Activated CD4-positive, CD25-positive, alpha-beta regulatory T cell treated with anti-CD3 and anti-CD28 coated beads, Interleukin-2, amount 50 U/mL, for 72 hours (primary cell): ENCODE results near the gene ATP6AP1.
"Not testable (repeated sequence)": the region's sequence is repeated elsewhere in the genome, so short reads cannot be mapped to it uniquely, and the experiment has no call there.

Experiments used
- DNase-seq: peaks from one replicate; pipeline ENCODE4 v3.0.0; 2021

ATP6AP1 gene, protein sequence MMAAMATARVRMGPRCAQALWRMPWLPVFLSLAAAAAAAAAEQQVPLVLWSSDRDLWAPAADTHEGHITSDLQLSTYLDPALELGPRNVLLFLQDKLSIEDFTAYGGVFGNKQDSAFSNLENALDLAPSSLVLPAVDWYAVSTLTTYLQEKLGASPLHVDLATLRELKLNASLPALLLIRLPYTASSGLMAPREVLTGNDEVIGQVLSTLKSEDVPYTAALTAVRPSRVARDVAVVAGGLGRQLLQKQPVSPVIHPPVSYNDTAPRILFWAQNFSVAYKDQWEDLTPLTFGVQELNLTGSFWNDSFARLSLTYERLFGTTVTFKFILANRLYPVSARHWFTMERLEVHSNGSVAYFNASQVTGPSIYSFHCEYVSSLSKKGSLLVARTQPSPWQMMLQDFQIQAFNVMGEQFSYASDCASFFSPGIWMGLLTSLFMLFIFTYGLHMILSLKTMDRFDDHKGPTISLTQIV

DNA sequence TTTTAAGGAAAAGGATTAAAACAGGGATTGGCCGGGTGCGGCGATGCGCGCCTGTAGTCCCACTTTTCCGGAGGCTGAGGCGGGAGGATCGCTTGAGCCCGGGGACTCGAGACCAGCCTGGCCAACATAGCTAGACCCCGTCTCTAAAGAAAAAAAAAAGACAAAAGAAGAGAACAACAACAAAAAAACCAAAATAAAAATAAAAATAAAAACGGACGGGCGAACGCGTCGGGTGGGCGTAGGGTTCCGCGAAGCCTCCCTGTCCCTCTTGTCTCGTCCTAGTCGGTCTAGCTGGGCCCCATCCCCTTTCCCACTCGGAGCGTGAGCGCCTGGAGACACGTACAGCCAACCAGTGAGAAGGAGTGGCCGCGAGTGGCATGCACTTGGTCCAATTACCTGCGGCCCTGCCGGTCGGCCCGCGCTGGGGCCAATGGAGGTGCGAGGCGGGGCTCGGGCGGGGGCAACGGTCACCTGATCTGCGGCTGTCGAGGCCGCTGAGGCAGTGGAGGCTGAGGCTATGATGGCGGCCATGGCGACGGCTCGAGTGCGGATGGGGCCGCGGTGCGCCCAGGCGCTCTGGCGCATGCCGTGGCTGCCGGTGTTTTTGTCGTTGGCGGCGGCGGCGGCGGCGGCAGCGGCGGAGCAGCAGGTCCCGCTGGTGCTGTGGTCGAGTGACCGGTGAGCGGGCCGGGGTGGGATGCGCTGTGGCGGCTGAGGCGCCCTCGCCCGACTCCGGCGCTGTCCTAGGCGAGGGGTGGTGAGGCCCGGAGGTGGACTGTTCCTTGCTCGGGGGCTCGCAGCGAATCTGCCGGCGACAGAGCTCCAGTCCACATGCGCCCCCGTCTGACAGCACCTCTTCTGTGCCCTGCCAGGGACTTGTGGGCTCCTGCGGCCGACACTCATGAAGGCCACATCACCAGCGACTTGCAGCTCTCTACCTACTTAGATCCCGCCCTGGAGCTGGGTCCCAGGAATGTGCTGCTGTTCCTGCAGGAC is at the start of gene ATP6AP1:
TSS of gene ATP6AP1 (plus strand) at position 502 of the 996 bp plus-strand sequence. CDS start at position 518, 16 bp downstream.
- peak; percentile 85 for DNase-seq

DNA sequence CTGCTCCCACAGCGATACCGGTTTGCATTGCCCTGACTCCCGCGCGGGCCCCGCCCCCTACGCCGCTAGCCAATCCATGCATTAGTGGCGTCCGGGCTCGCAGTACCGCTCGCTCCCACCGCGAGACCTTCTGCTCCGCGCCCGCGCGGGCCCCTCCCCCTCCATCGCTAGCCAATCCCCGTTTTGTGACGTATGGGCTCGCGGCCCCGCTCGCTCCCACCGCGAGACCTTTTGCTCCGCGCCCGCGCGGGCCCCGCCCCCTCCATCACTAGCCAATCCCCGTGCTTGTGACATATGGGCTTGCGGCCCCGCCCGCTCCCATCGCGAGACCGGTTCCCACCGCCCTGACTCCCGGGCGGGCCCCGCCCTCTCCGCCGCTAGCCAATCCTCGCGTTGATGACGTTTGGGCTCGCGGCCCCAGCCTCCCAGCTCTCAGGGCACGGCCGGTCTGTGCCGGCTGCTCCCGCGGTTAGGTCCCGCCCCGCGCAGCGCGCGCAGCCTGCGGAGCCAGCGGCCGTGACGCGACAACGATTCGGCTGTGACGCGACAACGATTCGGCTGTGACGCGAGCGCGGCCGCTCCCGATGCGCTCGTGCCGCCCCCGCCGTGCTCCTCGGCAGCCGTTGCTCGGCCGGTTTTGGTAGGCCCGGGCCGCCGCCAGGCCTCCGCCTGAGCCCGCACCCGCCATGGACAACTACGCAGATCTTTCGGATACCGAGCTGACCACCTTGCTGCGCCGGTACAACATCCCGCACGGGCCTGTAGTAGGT is 49.5 kb upstream of the ATP6AP1 start, which contains the start of gene EMD:
TSS of gene EMD (plus strand) at position 497 of the 770 bp plus-strand sequence. CDS start at position 687, 190 bp downstream.
- DNase-seq, result peak; percentile 92

DNA sequence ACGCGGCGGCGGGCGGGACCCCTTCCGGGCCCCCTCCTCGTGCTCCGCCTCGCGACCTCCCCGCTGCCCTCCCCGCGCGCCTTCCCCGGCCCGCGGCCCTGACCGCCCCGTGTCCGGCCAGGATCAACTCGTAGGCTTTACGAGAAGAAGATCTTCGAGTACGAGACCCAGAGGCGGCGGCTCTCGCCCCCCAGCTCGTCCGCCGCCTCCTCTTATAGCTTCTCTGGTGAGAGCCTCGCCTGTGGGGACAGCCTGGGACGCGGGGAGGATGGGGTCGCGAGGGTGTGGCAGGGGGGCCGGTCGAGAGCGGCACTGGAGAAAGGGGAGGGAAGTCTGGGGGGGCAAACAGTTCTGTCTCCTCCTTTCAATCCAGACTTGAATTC is 48.9 kb upstream of the ATP6AP1 start:
- DNase-seq, result no peak

DNA sequence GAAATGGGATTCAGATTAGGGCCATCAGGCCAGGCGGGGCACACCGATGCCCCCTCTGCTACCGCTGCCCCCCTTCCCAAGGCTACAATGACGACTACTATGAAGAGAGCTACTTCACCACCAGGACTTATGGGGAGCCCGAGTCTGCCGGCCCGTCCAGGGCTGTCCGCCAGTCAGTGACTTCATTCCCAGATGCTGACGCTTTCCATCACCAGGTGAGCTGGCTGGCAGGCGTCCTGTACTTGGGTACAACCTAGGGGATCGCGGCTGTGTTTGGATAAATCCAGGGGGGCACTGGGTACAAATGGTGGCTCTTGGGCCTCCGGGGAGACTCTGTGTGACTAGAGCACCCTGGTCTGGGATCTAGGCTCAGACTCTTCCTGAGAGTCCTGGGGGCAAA is 48.3 kb upstream of the ATP6AP1 start:
- DNase-seq, result no peak

DNA sequence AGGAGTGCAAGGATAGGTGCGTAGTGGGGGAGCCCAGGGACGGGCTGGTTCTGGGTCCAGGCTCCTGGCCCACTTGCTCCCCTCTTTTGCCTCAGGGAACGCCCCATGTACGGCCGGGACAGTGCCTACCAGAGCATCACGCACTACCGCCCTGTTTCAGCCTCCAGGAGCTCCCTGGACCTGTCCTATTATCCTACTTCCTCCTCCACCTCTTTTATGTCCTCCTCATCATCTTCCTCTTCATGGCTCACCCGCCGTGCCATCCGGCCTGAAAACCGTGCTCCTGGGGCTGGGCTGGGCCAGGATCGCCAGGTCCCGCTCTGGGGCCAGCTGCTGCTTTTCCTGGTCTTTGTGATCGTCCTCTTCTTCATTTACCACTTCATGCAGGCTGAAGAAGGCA is 47.7 kb upstream of the ATP6AP1 start:
- no peak for DNase-seq

DNA sequence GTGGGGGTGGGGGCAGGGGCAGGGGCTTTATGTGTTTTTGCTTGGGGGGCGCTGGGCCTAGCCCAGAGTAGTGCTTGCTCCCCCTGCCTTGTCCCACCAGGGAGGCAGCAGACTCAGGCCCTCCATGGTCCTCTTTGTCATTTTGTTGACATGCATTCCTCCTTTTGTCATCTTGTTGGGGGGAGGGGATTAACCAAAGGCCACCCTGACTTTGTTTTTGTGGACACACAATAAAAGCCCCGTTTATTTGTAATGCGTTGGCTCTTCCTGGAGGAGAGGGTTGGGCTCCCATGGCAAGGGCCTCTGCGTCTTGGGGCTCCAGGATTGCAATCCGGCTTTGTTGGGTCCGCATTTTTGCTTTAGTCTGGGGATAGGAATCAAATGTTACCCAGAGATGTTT is 47.2 kb upstream of the ATP6AP1 start:
- no peak for DNase-seq

DNA sequence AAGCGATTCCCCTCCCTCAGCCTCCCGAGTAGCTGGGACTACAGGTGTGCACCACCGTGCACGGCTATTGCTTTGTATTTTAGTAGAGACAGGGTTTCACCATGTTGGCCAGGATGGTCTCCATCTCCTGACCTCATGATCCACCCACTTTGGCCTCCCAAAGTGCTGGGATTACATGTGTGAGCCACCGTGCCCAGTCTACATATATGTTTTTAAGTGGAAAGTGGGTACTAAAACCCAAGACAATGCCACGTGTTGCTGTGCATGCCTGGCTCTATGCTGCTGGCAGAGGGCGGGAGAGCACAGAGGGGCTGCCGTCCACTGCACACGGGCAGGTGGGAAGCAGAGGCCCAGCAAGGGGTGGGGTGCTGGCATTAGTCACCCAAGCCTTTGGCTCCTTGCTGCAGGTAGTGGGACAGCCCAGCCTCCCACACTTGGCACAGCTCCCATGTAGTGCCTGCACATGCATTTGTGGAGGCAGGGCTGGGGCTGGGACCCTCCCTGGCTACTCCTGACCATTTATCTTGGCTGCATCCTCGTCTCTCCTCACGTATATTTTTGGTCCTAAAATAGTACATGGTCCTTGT is 45.9 kb upstream of the ATP6AP1 start:
- DNase-seq, result no peak

DNA sequence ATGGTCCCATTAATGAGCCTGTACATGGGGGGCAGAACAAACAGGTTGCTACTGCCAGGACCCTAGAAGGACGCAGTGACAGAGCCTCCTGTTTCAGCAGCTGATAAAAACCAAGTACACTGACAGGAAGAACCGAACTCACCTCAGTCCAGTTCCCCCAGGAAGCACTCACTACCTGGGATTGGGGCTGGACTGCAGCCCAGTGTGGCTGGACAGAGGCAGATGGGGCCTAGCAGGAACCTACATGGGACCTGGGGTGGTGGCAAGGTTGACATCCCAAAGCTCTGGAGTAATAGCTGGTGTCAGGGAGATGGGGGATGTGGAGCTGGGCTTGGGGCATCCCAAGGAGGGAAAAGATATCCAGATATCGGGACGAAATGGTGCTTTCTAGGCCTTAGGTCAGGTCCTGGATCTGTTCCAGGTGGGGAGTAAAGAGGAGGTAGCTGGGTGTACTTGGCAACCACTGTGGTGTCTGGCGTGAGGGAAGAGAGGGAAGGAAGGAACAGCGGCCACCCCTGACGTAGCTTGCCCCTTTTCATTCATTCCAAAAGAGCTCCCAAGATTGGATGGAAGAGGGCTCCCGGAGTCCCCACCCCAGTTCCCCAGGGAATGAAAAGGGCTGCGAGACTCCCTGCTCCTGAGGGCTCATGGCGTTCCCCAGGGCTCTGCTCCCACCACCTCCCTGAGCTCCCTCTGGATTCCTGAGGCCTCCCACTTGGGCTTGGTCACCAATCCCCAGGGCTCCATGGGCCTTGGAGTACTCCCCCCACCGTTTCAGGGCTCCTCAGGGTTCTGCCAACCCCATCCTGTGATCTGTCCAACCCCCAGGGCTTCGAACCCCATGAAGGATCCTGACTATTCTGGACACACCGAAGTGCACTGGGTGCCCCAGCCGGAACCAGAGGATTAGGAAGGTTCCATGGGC is 44.9 kb upstream of the ATP6AP1 start:
- no peak for DNase-seq

DNA sequence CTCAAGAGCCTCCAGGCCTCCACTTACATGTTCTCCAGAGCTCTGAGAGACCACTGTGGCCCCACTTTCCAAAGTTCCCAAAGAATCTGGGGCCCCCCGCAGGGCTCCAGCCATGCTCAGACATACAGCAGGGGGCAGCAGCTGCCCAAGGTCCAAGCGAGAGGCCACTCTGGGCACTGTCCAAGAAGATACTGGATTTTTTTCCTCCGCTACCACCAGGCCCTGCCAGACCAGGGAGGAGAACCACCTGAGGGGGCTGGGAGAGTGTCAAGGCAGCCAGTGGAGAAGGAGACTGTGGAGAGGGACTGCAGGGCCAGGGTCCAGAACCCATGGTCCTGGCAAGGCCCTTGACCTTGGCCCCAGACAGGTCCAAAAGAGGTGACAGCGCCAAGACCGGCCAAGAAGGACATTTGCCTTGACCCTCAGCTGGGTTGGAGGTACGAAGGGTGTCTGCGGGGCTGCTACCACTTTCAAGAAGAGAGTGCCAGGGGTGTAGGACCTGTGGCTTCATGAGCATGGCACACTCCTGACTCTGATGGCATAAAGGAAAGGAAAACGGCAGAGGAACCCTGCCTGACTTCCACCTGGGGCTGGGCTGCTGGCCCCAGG is 44.1 kb upstream of the ATP6AP1 start:
- no peak for DNase-seq

DNA sequence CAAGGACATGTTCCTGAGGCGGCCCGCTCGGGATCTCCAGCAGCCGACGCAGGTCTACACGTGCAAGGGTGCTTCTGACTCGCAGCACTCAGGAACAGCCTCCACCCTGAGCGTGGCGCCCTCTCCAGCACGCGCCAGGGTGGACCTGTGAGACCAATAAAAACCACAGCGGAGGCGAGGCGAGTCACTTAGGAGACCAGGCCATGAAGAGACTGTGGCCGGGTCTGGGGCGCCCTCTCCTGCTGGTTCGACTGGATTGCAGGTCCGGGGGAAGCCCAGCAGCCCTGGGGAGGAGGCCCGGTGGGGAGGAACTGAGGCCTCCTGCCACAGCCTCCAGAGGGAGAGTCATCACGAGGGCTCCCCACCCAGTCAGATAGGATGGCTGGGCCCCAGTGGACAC is 40.4 kb upstream of the ATP6AP1 start:
- DNase-seq, result not testable (repeated sequence)

DNA sequence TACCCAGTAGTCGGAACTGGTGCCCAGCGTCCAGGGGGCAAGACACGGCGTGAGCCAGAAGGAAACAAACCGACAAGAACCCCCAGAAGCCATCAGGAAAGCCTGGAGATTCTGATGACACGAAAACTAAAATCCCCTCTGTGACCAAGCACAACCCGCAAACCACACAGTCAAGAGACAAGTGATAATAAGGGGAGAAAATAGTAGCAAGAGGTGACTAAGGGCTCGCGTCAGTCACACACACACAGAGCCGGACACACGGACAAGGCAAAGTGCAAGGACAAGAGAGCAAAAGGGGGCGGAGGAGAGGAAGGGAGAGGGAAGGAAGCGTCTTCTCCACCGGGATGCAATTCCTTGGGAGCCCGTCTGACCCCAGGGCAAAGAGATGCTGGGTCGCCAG is 39.8 kb upstream of the ATP6AP1 start:
- DNase-seq, result not testable (repeated sequence)

DNA sequence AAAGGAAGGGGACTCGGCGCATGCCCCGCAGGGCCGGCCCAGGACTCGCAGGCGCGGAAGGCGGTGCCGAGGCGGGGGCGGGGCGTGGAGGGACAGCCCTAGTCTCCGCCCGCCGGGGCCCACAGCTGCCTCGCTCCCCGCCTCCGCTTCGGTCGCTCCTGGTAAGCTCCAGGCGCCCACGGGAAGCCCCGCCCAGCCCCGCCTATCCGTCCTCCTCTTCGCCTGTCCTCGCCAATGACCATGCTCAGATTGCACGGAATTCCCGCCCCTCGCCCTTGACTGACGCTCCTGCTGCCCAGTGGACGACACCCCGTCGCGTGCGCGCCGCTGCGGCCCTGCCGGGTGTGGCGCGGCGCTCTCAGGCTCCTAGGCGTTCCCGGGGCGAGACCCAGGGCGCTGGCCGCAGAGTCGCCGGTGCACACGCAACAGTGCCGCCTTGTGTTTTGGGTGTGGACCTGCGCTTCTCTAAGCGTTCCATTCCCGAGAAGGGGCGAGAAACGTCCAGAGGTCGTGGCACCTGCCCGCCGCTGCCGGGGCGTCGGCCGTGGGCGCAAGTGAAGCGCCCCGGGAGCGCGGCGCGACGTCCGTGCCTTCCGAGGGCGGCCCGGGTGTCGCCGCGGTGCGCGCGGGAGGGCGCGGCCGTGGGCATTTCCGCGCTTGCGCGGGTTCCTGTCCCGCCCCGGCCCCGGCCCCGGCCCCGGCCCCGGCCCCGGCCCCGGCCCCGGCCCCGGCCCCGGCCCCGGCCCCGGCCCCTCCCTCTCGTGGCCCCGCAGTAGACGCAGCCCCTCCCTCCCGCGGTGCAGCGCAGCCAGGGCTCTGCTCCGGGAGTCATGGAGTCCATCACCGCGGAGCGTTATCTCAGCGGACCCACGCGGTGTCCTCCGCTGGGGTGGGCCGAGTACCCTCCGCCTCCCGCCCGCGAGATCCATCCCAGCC is 38.4 kb upstream of the ATP6AP1 start:
- DNase-seq, result not testable (repeated sequence)

DNA sequence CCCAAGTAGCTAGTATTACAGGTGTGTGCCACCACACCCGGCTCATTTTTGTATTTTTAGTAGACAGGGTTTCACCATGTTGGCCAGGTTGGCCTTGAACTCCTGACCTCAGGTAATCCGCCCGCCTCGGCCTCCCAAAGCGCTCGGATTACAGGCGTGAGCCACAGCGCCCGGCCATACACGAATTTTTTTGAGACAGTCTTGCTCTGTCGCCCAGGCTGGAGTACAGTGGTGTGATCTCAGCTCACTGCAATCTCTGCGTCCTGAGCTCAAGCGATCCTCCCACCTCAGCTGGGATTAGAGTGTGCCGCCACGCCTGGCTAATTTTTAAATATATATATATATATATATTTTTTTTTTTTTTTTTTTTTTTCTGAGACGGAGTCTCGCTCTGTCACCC is 32.1 kb upstream of the ATP6AP1 start:
- DNase-seq, result not testable (repeated sequence)

DNA sequence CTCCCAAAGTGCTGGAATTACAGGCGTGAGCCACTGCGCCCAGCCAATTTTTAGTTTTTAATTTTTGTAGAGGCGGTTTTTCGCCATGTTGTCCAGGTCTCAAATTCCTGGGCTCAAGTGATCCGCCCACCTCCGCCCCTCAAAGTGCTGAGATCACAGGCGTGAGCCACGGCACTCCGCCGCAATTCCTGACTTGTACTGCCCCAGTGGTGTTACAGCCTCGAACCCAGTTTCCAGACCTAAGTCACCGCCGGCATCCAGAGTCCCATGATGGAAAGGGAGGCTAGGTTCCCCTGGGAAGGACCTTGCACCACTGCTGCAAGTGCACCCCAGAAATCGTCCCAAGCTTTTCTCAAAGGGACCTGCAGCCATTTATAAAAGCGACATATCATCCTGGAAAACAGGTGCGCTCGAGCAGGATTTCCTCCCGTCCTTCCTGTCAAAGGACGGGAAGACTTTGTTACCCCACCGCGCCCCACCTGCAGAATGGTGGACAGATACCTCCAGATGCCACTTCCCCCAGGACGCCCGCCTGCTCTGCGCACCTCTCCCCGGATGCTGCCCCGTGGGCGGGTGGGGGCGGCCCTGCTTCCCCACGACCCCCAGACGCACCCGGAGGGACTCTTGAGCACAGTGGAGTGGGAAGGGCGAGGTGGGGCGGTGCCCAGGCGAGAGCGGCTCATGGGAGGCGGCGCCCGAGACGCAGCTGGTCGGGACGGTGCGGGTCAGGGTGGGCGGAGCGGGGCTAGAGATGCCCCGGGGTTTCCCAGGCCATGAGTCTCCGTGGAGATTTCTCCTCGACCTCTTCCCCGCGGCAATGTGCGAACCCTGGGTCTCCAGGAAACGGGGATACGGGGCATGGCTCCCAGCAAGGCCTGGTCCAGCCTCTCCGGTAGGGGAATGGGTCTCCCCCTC is 31.2 kb upstream of the ATP6AP1 start:
- DNase-seq, result peak; percentile 69

DNA sequence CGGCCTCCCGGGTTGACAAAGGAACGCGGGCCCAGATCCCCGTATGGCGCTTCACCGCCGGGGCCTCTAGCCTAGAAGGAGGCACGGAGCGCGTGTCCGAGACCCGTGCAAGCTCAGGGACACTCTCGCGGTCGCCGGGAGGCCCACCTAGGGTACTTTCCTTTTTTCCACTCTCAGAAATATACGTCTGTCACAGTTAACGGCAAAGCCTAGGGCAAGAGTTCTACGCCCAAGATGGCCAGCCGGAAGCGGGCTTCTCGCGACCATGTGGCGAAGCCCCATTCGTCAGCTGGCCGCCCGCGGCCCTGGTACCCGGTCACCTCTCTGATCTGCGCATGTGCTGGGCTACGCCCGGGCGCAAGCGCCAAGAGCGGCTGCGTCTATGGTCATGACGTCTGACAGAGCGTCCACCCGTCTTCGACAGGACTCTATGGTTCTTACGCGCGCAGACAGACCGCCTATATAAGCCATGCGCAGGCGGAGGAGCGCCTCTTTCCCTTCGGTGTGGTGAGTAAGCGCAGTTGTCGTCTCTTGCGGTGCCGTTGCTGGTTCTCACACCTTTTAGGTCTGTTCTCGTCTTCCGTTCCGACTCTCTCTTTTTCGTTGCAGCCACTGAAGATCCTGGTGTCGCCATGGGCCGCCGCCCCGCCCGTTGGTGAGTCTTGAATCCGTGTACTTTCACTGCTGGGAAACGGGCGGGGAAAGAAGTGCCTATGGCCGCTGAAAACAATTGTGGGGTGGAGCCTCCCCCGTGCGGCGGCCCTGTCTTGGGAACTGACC is 30.4 kb upstream of the ATP6AP1 start, which contains the start of gene RPL10:
TSS of gene RPL10 (plus strand) at position 490 of the 780 bp plus-strand sequence. CDS start at position 633, 143 bp downstream.
- peak; percentile 87 for DNase-seq

DNA sequence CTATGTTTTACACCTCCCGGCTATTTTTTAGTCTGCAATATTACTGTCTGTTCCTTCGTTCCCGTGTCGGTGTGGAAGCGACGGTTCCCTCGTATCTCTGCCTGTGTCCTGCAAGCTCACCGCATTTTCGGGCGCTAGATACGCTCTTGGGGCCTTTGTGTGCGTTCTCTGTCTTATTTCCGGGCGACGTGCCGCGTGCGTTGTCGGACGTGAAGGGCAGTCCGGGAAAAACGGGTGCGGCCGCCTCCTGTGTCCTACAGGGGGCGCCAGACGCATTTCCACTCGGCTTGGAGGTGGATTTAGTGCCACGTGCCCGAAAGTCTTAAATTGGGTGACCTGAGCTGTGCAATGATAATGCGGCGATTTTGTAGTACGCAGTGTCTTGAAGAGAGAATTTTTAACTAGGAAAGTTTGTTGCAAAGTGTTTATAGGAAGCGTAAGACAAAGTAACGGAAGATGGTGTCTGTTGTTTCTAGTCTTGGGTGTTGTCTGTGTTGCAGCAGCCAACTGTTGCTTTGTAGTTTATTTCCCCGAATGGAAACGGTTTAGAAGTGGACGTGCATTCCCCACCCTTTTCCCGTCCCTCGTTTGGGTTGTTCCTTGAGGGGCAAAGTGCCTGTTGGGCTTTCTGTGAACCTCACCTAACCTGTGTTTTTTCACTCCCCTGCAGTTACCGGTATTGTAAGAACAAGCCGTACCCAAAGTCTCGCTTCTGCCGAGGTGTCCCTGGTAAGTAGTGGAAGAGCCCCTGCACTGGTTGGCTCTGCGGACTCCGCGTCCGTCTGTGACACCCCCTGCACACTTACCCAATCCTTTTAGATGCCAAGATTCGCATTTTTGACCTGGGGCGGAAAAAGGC is 29.6 kb upstream of the ATP6AP1 start:
- peak; percentile 82 for DNase-seq
